Right lobe of liver (tissue), 6 donors: Measurements from ENCODE around the gene SAV1. TPM values are rescaled to one million over a fixed set of nuclear protein-coding genes. Genes with fewer than 3 reads are reported as not detected.

Source experiments
- ATAC-seq, 4 donors: fragments of 200-7000 bp; cut with Tn5 transposase; one replicate each; pipeline ENCODE4 v1.9.1; 2020; ENCODE audit warnings: mild to moderate bottlenecking in 4 of 4, moderate library complexity in 4 of 4
- DNase-seq, 3 donors: peaks; one replicate each; pipeline ENCODE4 v3.0.0-alpha.2; 2020
- H3K27ac ChIP-seq, 3 donors: fragments of 200-600 bp; one replicate each; pipeline ENCODE4 v1.8.0; 2022
- H3K27me3 ChIP-seq, 2 donors: fragments of 200-600 bp; one replicate each; pipeline ENCODE4 v1.8.0; 2022
- H3K36me3 ChIP-seq, 4 donors: fragments of 200-600 bp; sonication (generic) in 1 of 4; one replicate each; pipeline versions ENCODE4 v1.5.1 to v1.8.0; 2017 to 2022; ENCODE audit warnings: control low read depth in 1 of 4
- H3K4me1 ChIP-seq, 4 donors: fragments of 200-600 bp; sonication (generic) in 1 of 4; one replicate each; pipeline versions ENCODE4 v1.5.1 to v1.8.0; 2017 to 2022; ENCODE audit warnings: control low read depth in 1 of 4
- H3K4me3 ChIP-seq, 3 donors: fragments of 200-600 bp; one replicate each; pipeline ENCODE4 v1.8.0; 2022
- H3K9me3 ChIP-seq, 4 donors: fragments of 200-600 bp; sonication (generic) in 1 of 4; one replicate each; pipeline versions ENCODE4 v1.5.1 to v1.8.0; 2017 to 2022; ENCODE audit warnings: control low read depth in 1 of 4
- CTCF ChIP-seq, 4 donors: fragments of 200-600 bp in 3 of 4; fragments of 450-650 bp in 1 of 4; IDR thresholded peaks; one replicate each; pipeline versions ENCODE4 v1.5.1 to v1.8.0; 2016 to 2022; ENCODE audit warnings: antibody characterized with exemption in 4 of 4, mild to moderate bottlenecking in 2 of 4
- POLR2A ChIP-seq: fragments of 450-650 bp; IDR thresholded peaks from one replicate; pipeline ENCODE4 v1.6.1; 2017; ENCODE audit warnings: antibody characterized with exemption, mild to moderate bottlenecking
- WGBS: methylation state at CpG from one replicate; pipeline ENCODE4 v1.1.6; 2018; ENCODE audit warnings: low coverage, low lambda C conversion rate; ENCODE audit not compliant: insufficient coverage; ENCODE audit errors: missing lambda C conversion rate; 5-methylcytosine and 5-hydroxymethylcytosine counted together
- intact Hi-C, 2 donors: fragments of 100-400 bp; cut with DNase I; formaldehyde crosslinking; loops; one replicate each; pipeline versions ENCODE4 v1.11.2 to v1.14.1; 2022
- total RNA-seq, 6 experiments: library from RNA; depleted of rRNA in 2 of 6; stranded (reverse); fragments of >200 nt in 2 of 6; fragmentation: NEBNext Ultra II Directional in 3 of 6; extraction: Animal tissue kit (Norgen Biotek cat#: 25700) in 3 of 6; gene quantifications; one replicate each; pipeline versions ENCODE4 v1.1.0 to v1.2.4, GENCODE V29; 2016 to 2023
- donor health status: DM: no; HTN: yes; CAD: no.
- donor health status: DM: no; HTN: no; CAD: no.
- donor health status: DM: no; HTN: no; CAD: no.
- donor health status: DM: no; HTN: yes; CAD: no.
- donor health status: DM: no; HTN: yes; CAD: no.

The SAV1 gene
- total RNA-seq, 6 experiments from 2014 or later, result 7.8 to 13.8 (median 10.0) TPM

- Histone ChIP-seq H3K36me3 (no peaks in the 10 kb centered on the region), H3K27ac (no peak overlapping the region), H3K4me1 (no peaks in the 10 kb centered on the region), H3K27me3 (no peaks in the 10 kb centered on the region), H3K4me3 (no peak overlapping the region), H3K9me3 (no peaks in the 10 kb centered on the region)
- ATAC-seq, result no peak
- no peak for TF ChIP-seq POLR2A
- no peak for TF ChIP-seq CTCF (IDR thresholded peaks at IDR 0.05)
- intact Hi-C loops, result no loop called here
- no peak for DNase-seq
These were observed 11.6 kb upstream of the SAV1 start for GRCh38 chr14:50679674-50680073.

GRCh38 chr14:50678163-50678562, 10.1 kb upstream of the SAV1 start:
- Histone ChIP-seq H3K9me3 (no peaks in the 10 kb centered on the region), H3K4me1 (no peaks in the 10 kb centered on the region), H3K27ac (no peak overlapping the region), H3K27me3 (no peaks in the 10 kb centered on the region), H3K36me3 (no peaks in the 10 kb centered on the region), H3K4me3 (no peak overlapping the region)
- WGBS, result 77% methylated on average over 5 of the region's 5 CpGs
- no peak for DNase-seq
- no peak for ATAC-seq
- TF ChIP-seq POLR2A (no peak), CTCF (IDR thresholded peaks at IDR 0.05) (no peak)
- intact Hi-C loops, result no loop called here

GRCh38 chr14:50677527-50678063, 9.5 kb upstream of the SAV1 start:
- WGBS, result 34% methylated on average over 5 of the region's 5 CpGs
- Histone ChIP-seq H3K4me3 (no peak overlapping the region), H3K4me1 (no peaks in the 10 kb centered on the region), H3K27me3 (no peaks in the 10 kb centered on the region), H3K9me3 (no peaks in the 10 kb centered on the region), H3K27ac (no peak overlapping the region), H3K36me3 (no peaks in the 10 kb centered on the region)
- DNase-seq (no peak), ATAC-seq (peak; percentile 36 to 67 (median 45))
- TF ChIP-seq POLR2A, result no peak
- TF ChIP-seq CTCF (IDR thresholded peaks at IDR 0.05), result no peak
- intact Hi-C loops, result no loop called here

- intact Hi-C loops, result no loop called here
- H3K36me3 ChIP-seq, result no peaks in the 10 kb centered on the region
- H3K9me3 ChIP-seq, result no peaks in the 10 kb centered on the region
- no peak for DNase-seq
- TF ChIP-seq POLR2A, result no peak
- TF ChIP-seq CTCF (IDR thresholded peaks at IDR 0.05), result no peak
- no peak overlapping the region for H3K4me3 ChIP-seq
- H3K27ac ChIP-seq, result no peak overlapping the region
- H3K4me1 ChIP-seq, result no peaks in the 10 kb centered on the region
- no peaks in the 10 kb centered on the region for H3K27me3 ChIP-seq
- no peak for ATAC-seq
- WGBS, result 67% methylated on average over 7 of the region's 7 CpGs
These were observed 8.9 kb upstream of the SAV1 start for GRCh38 chr14:50676814-50677516.
